ENCODE results near the gene SHC2. TPM values are rescaled to one million over a fixed set of nuclear protein-coding genes. Genes with fewer than 3 reads are reported as not detected.

SHC2 gene
- total and polyA plus RNA-seq, 11 donors, result 6.7 to 35.8 (median 14.6) TPM

DNA sequence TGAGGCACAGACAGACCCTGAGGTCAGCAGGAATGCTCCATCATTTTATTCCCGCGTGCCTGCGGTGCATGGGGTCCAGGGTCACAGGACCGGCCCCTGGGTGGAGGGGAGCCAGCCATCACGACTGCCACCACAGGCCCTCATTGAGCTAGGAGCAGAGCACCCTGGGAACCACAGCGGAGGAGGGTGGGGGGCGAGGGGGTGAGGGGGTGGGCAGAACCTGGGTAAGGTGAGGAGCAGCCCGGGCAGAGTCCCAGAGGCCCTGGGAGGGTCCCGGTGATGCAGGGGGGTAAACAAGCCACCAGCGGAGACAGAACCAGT is 34.2 kb upstream of the SHC2 start:
- DNase-seq (no peak), ATAC-seq (no peak)
- no peak for TF ChIP-seq POLR2A (IDR thresholded peaks at IDR 0.05)
- TF ChIP-seq, protein P1, sequence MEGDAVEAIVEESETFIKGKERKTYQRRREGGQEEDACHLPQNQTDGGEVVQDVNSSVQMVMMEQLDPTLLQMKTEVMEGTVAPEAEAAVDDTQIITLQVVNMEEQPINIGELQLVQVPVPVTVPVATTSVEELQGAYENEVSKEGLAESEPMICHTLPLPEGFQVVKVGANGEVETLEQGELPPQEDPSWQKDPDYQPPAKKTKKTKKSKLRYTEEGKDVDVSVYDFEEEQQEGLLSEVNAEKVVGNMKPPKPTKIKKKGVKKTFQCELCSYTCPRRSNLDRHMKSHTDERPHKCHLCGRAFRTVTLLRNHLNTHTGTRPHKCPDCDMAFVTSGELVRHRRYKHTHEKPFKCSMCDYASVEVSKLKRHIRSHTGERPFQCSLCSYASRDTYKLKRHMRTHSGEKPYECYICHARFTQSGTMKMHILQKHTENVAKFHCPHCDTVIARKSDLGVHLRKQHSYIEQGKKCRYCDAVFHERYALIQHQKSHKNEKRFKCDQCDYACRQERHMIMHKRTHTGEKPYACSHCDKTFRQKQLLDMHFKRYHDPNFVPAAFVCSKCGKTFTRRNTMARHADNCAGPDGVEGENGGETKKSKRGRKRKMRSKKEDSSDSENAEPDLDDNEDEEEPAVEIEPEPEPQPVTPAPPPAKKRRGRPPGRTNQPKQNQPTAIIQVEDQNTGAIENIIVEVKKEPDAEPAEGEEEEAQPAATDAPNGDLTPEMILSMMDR (IDR thresholded peaks at IDR 0.05), result no peak
- Histone ChIP-seq H3K36me3 (no peaks in the 10 kb centered on the region), H3K27me3 (peaks cover 20 to 39% (median 33%) of the 10 kb centered on the region in 9 donors), H3K27ac (no peak overlapping the region), H3K4me3 (no peak overlapping the region), H3K9me3 (no peaks in the 10 kb centered on the region), H3K4me1 (peaks cover 0 to 23% (median 8%) of the 10 kb centered on the region in 12 donors)
- intact Hi-C loops (cut with DNase I), result no loop called here
- 55 to 66% (median 63%) methylated on average over 10 of the region's 10 CpGs for WGBS, 4 donors

DNA sequence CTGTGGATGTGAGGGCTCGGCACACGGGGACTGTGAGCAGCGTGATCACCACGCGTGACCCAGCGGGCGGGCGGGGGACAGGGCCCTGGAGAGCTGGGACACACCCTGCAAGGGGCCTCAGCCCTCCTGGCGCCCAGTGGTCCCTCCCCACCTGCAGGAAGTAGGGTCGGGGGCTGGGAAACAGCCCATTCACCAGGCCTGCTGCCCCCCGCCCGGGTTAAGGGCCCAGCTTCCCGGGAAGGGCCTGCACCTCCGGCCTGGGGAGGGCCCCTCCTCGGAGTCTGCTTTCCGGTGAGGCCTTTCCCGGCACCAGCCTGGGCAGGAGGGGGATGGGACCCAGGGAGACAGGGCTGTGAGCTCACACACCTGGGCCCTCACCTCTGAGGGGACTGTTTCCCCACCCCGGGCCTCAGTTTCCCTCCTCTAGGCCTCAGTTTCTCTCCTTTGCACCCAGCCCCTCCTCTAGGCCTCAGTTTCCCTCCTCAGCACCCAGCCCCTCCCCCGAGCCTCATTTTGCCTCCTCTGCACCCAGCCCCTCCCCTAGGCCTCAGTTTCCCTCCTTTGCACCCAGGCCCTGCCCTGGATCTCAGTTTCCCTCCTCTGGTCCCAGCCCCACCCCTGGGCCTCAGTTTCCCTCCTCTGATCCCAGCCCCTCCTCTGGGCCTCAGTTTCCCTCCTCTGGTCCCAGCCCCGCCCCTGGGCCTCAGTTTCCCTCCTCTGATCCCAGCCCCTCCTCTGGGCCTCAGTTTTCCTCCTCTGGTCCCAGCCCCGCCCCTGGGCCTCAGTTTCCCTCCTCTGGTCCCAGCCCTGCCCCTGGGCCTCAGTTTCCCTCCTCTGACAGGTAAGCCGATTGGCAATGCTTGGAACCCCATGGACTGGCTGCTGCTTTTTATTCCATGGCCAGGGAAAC is 33.6 kb upstream of the SHC2 start:
- H3K4me3 ChIP-seq, result no peak overlapping the region
- peak in 2 of 4 donors; percentile 2 to 18 for ATAC-seq
- TF ChIP-seq, protein P1 (IDR thresholded peaks at IDR 0.05), result no peak
- no peak overlapping the region for H3K27ac ChIP-seq
- WGBS, 4 donors, result 47 to 51% (median 50%) methylated on average over 18 to 22 of the region's 22 CpGs
- DNase-seq, result peak in 2 of 5 donors; percentile 29 to 49
- H3K27me3 ChIP-seq, result peaks cover 20 to 36% (median 26%) of the 10 kb centered on the region in 9 donors
- H3K36me3 ChIP-seq, result no peaks in the 10 kb centered on the region
- intact Hi-C loops (cut with DNase I), result no loop called here
- no peaks in the 10 kb centered on the region for H3K9me3 ChIP-seq
- peaks cover 0 to 30% (median 11%) of the 10 kb centered on the region in 12 donors for H3K4me1 ChIP-seq

DNA sequence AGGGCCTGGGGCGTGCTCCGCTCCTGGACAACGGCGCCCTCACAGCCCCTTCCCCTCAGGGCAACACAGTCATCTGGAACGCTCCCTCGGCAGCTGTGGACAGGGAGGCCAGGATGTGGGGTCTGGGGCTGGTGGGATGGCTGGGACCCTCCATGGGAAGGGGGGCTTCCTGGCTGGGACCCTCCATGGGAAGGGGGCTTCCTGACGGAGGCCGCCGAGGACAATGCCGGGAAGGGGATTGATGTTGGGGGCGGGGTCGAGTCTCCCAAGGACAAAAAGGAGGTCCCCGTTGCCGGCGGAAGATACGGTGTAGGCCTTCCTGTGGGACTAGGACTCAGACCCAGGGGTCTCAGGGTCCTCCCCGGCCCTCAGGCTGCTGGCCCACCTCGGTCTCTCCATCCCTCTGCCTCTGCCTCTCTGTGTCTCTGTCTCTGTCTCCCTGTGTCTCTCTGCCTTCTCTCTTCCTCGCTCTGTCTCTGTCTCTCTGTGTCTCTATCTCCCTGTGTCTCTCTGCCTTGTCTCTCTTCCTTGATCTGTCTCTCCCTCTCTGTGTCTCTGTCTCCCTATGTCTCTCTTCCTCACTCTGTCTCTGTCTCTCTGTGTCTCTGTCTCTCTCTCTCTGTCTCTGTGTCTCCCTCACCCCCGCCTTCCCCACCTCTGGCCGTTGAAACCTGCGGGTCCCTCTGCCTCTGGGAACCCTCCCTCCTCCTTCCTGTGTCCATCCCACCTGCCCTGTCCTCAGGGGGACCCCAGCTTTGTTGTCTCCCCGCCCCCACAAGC is 32.7 kb upstream of the SHC2 start:
- 60 to 67% (median 62%) methylated on average over 21 to 23 of the region's 23 CpGs for WGBS, 4 donors
- H3K27ac ChIP-seq, result no peak overlapping the region
- no peaks in the 10 kb centered on the region for H3K9me3 ChIP-seq
- H3K4me3 ChIP-seq, result no peak overlapping the region
- ATAC-seq, result no peak
- no peak for TF ChIP-seq POLR2A (IDR thresholded peaks at IDR 0.05)
- TF ChIP-seq, protein P1 (IDR thresholded peaks at IDR 0.05), result no peak
- peaks cover 0 to 30% (median 11%) of the 10 kb centered on the region in 12 donors for H3K4me1 ChIP-seq
- peaks cover 11 to 29% (median 19%) of the 10 kb centered on the region in 9 donors for H3K27me3 ChIP-seq
- no peaks in the 10 kb centered on the region for H3K36me3 ChIP-seq
- peak in 2 of 5 donors; percentile 28 to 60 for DNase-seq
- intact Hi-C loops (cut with DNase I), result no loop called here

DNA sequence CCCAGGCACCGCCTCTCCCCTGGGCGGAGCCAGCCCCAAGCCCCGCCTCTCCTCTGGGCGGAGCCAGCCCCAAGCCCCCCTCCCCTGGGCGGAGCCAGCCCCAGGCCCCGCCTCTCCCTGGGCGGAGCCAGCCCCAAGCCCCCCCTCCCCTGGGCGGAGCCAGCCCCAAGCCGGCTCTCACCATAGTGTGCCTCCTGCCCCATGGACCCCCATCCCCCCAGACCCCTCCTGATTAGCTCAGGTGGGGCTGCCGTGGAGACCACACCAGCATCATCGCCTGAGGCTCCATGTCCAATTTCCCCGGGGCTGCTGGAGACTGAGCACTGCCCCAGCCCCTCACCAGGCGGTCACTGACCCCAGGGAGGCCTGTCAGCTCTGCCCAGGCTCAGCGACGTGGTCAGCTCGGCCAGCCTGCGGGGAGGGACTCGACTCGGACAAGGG is 31.3 kb upstream of the SHC2 start:
- no peak overlapping the region for H3K4me3 ChIP-seq
- ATAC-seq, result no peak
- H3K9me3 ChIP-seq, result no peaks in the 10 kb centered on the region
- TF ChIP-seq POLR2A (IDR thresholded peaks at IDR 0.05), result no peak
- TF ChIP-seq, protein P1 (IDR thresholded peaks at IDR 0.05), result no peak
- H3K36me3 ChIP-seq, result no peaks in the 10 kb centered on the region
- peak in 1 of 5 donors; percentile 67 for DNase-seq
- no peak overlapping the region for H3K27ac ChIP-seq
- intact Hi-C loops (cut with DNase I), result no loop called here
- peaks cover 0 to 15% (median 7%) of the 10 kb centered on the region in 9 donors for H3K27me3 ChIP-seq
- H3K4me1 ChIP-seq, result peaks cover 0 to 22% (median 7%) of the 10 kb centered on the region in 12 donors
- 63 to 77% (median 72%) methylated on average over 9 to 18 of the region's 19 CpGs for WGBS, 4 donors
